PC-9 (cell line): ENCODE data around the gene RAB7B. TPM values are rescaled to one million over a fixed set of nuclear protein-coding genes. Genes with fewer than 3 reads are reported as not detected.

Experiments used
- BruUV-seq: library from RNA; stranded (reverse); fragments of 400-500 nt; replicated peaks from 2 replicates; lab custom pipeline; 2021; lab: Mats Ljungman, UMichigan
- CTCF ChIA-PET: fragments of 300-600 bp; sonication (Branson Sonifier 250); formaldehyde crosslinking; loops from one replicate; lab custom pipeline; 2022; ENCODE audit warnings: antibody characterized with exemption; lab: Charles Lee
- POLR2A ChIA-PET: fragments of 300-600 bp; sonication (Branson Sonifier 250); formaldehyde crosslinking; loops from one replicate; lab custom pipeline; 2022; ENCODE audit warnings: antibody characterized with exemption; ENCODE audit not compliant: unreplicated experiment; lab: Charles Lee
- DNase-seq, 2 experiments: peaks; one replicate each; pipeline versions ENCODE4 v3.0.0 to v3.0.0-alpha.2; 2015 to 2022; ENCODE audit warnings: mixed read lengths in 1 of 2
- H2AFZ ChIP-seq: fragments of 200-600 bp; sonication (generic); 2 replicates; pipeline ENCODE4 v1.8.1; 2017; ENCODE audit warnings: antibody characterized with exemption
- H3F3A ChIP-seq: fragments of 200-600 bp; sonication (generic); 2 replicates; pipeline ENCODE4 v1.8.1; 2017; ENCODE audit warnings: antibody characterized with exemption, mild to moderate bottlenecking, low read depth; ENCODE audit not compliant: insufficient read depth
- H3K27ac ChIP-seq: fragments of 200-600 bp; sonication (generic); 2 replicates; pipeline ENCODE4 v1.6.1; 2016; ENCODE audit warnings: mixed run types
- H3K27me3 ChIP-seq: fragments of 200-600 bp; sonication (generic); 2 replicates; pipeline ENCODE4 v1.6.1; 2016; ENCODE audit warnings: low read depth, mixed run types; ENCODE audit not compliant: insufficient read depth
- H3K36me3 ChIP-seq: fragments of 200-600 bp; sonication (generic); 2 replicates; pipeline ENCODE4 v1.6.1; 2016; ENCODE audit warnings: low read depth, mixed run types
- H3K4me1 ChIP-seq: fragments of 200-600 bp; sonication (generic); replicated peaks from 2 replicates; pipeline ENCODE4 v1.6.1; 2016; ENCODE audit warnings: mixed run types; ENCODE audit not compliant: insufficient read depth
- H3K4me2 ChIP-seq: fragments of 200-600 bp; sonication (generic); 2 replicates; pipeline ENCODE4 v1.6.1; 2017; ENCODE audit warnings: mixed run types
- H3K4me3 ChIP-seq: fragments of 200-600 bp; sonication (generic); 2 replicates; pipeline ENCODE4 v1.6.1; 2016; ENCODE audit warnings: mixed run types
- H3K79me2 ChIP-seq: fragments of 200-600 bp; sonication (generic); 2 replicates; pipeline ENCODE4 v1.6.1; 2017; ENCODE audit warnings: low read depth, mixed run types
- H3K9me2 ChIP-seq: fragments of 200-600 bp; sonication (generic); 2 replicates; pipeline ENCODE4 v1.8.1; 2017; ENCODE audit warnings: mild to moderate bottlenecking; ENCODE audit not compliant: insufficient read depth
- H3K9me3 ChIP-seq: fragments of 200-600 bp; sonication (generic); 2 replicates; pipeline ENCODE4 v1.8.1; 2016; ENCODE audit warnings: low read depth; ENCODE audit not compliant: insufficient read depth
- H4K20me1 ChIP-seq: fragments of 200-600 bp; sonication (generic); 2 replicates; pipeline ENCODE4 v1.8.1; 2017; ENCODE audit not compliant: insufficient read depth
- CTCF ChIP-seq: fragments of 200-600 bp; sonication (generic); conservative IDR thresholded peaks from 2 replicates; pipeline ENCODE4 v1.6.1; 2017; ENCODE audit warnings: mixed run types, antibody characterized with exemption, mild to moderate bottlenecking, moderate library complexity
- EZH2 ChIP-seq: fragments of 200-600 bp; sonication (generic); IDR thresholded peaks from 2 replicates; pipeline ENCODE4 v1.8.0; 2017; ENCODE audit warnings: antibody characterized with exemption, low read depth
- intact Hi-C: fragments of 100-400 bp; cut with micrococcal nuclease; formaldehyde crosslinking; loops from one replicate; pipeline ENCODE4 v1.10.0; 2022; ENCODE audit not compliant: unreplicated experiment
- total RNA-seq: library from RNA; stranded (reverse); gene quantifications from 2 replicates; pipeline ENCODE4 v1.2.3, GENCODE V29; 2021

RAB7B gene
- total RNA-seq, 1 experiment from 2014 or later = not detected

- no peaks in the 10 kb centered on the region; the same call in 1 of the 2 replicates for H3F3A ChIP-seq
- TF ChIP-seq CTCF = no peak
- no peak for TF ChIP-seq EZH2
- no peak overlapping the region for H2AFZ ChIP-seq
- no peak overlapping the region for H3K27ac ChIP-seq
- no peaks in the 10 kb centered on the region for H3K27me3 ChIP-seq
- ChIA-PET POLR2A (no interaction called here), CTCF (no interaction called here)
- no peak for DNase-seq
- no peaks in the 10 kb centered on the region for H3K9me2 ChIP-seq
- intact Hi-C loops = no loop called here
- BruUV-seq = no TSS peak
- no peak overlapping the region for H3K4me3 ChIP-seq
- H3K4me1 ChIP-seq = peaks cover 5% of the 10 kb centered on the region; the same call in 1 of the 2 replicates
- H3K4me2 ChIP-seq = no peak overlapping the region
- H3K36me3 ChIP-seq = no peaks in the 10 kb centered on the region
- no peaks in the 10 kb centered on the region for H3K9me3 ChIP-seq
- H3K79me2 ChIP-seq = no peaks in the 10 kb centered on the region
- no peaks in the 10 kb centered on the region for H4K20me1 ChIP-seq
Observed at GRCh38 chr1:206035027-206035426, 31.8 kb upstream of the RAB7B start.

- Histone ChIP-seq H3K4me3 (no peak overlapping the region), H3K27ac (no peak overlapping the region), H3K4me1 (peaks cover 5% of the 10 kb centered on the region; the same call in 1 of the 2 replicates), H3K9me3 (no peaks in the 10 kb centered on the region), H3K79me2 (no peaks in the 10 kb centered on the region), H3F3A (no peaks in the 10 kb centered on the region; the same call in 1 of the 2 replicates), H4K20me1 (no peaks in the 10 kb centered on the region), H3K36me3 (no peaks in the 10 kb centered on the region), H3K9me2 (no peaks in the 10 kb centered on the region), H3K4me2 (no peak overlapping the region), H2AFZ (no peak overlapping the region), H3K27me3 (no peaks in the 10 kb centered on the region)
- intact Hi-C loops = no loop called here
- no TSS peak for BruUV-seq
- ChIA-PET POLR2A (no interaction called here), CTCF (no interaction called here)
- DNase-seq = no peak
- TF ChIP-seq CTCF (no peak), EZH2 (no peak)
Observed at GRCh38 chr1:206032380-206033140, 29.4 kb upstream of the RAB7B start.

GRCh38 chr1:206030714-206031113 is 27.5 kb upstream of the RAB7B start:
- H3K4me2 ChIP-seq = peak overlapping the region; percentile 15; the same call in 1 of the 2 replicates
- TF ChIP-seq CTCF (peak; percentile 84), EZH2 (no peak)
- no peak overlapping the region for H3K4me3 ChIP-seq
- H4K20me1 ChIP-seq = no peaks in the 10 kb centered on the region
- H3K36me3 ChIP-seq = no peaks in the 10 kb centered on the region
- peaks cover 5% of the 10 kb centered on the region; the same call in 1 of the 2 replicates for H3K4me1 ChIP-seq
- no TSS peak for BruUV-seq
- H2AFZ ChIP-seq = no peak overlapping the region
- H3K9me2 ChIP-seq = no peaks in the 10 kb centered on the region
- POLR2A ChIA-PET = interaction anchor here (0.5 to 0.6 kb wide), 3 partner anchors 31 to 1054 kb away, joined by 3 to 4 read pairs (median 3); no protein-coding TSS in a partner anchor
- intact Hi-C loops = loop anchor here (1.0 to 2.0 kb wide), 2 partner anchors 46 to 76 kb away; no protein-coding TSS in a partner anchor
- DNase-seq = peak; percentile 72 to 79
- H3F3A ChIP-seq = no peaks in the 10 kb centered on the region; the same call in 1 of the 2 replicates
- H3K79me2 ChIP-seq = no peaks in the 10 kb centered on the region
- H3K27ac ChIP-seq = no peak overlapping the region
- H3K27me3 ChIP-seq = no peaks in the 10 kb centered on the region
- CTCF ChIA-PET = interaction anchor here (0.6 to 1.1 kb wide), 4 partner anchors 45 to 97 kb away, joined by 3 to 6 read pairs (median 4); no protein-coding TSS in a partner anchor
- no peaks in the 10 kb centered on the region for H3K9me3 ChIP-seq
